Left cardiac atrium (tissue), 4 donors: ENCODE results near the gene GXYLT2. TPM values are rescaled to one million over a fixed set of nuclear protein-coding genes. Genes with fewer than 3 reads are reported as not detected.
A peak's percentile ranks its signal among the peaks of the same experiment; 100 is the strongest.

Experiments used
- ATAC-seq, 2 donors: fragments of 200-7000 bp; cut with Tn5 transposase; one replicate each; pipeline ENCODE4 v1.9.1; 2020; ENCODE audit warnings: mild to moderate bottlenecking in 2 of 2, moderate library complexity in 2 of 2
- DNase-seq: peaks from one replicate; pipeline ENCODE4 v3.0.0-alpha.2; 2020
- intact Hi-C, 2 donors: fragments of 100-400 bp; cut with DNase I; formaldehyde crosslinking; loops; one replicate each; pipeline versions ENCODE4 v1.14.1 to v1.15.1; 2022 to 2023
- total RNA-seq, 2 donors: library from RNA; stranded (reverse); fragmentation: NEBNext Ultra II Directional; extraction: Animal tissue kit (Norgen Biotek cat#: 25700); gene quantifications; one replicate each; pipeline ENCODE4 v1.2.1, GENCODE V29; 2021
- donor health status: DM: no; HTN: yes; CAD: no.
- donor health status: DM: no; HTN: yes; CAD: no; lungs with severe emphysema.
- donor health status: DM: yes; HTN: yes; CAD: no.
- donor health status: Dilated cardiomyopathy.

Gene GXYLT2
- total RNA-seq, 2 donors from 2014 or later: 26.3 to 27.4 TPM

- intact Hi-C loops: loop anchor here in 1 of 2 donors (5.0 kb wide), 1 partner anchor 36 kb away; the partner anchor contains the start of gene PPP4R2
- DNase-seq (peak; percentile 60), ATAC-seq (peak; percentile 84 to 89)
These were observed 73.1 kb downstream of the GXYLT2 start for GRCh38 chr3:72960812-72961518.

GRCh38 chr3:72961752-72962151 lies 73.9 kb downstream of the GXYLT2 start:
- intact Hi-C loops: loop anchor here in 1 of 2 donors (5.0 kb wide), 1 partner anchor 36 kb away; the partner anchor contains the start of gene PPP4R2
- peak in 1 of 2 donors; percentile 48 for ATAC-seq

GRCh38 chr3:72962317-72962716 lies 74.5 kb downstream of the GXYLT2 start:
- intact Hi-C loops: loop anchor here in 1 of 2 donors (5.0 kb wide), 1 partner anchor 35 kb away; the partner anchor contains the start of gene PPP4R2

More at GRCh38 chr3:72961752-72962151, 73.9 kb downstream of the GXYLT2 start:
- DNase-seq: no peak

GRCh38 chr3:72964633-72965032 lies 76.8 kb downstream of the GXYLT2 start:
- no peak for ATAC-seq
- intact Hi-C loops: loop anchor here in 1 of 2 donors (5.0 kb wide), 1 partner anchor 33 kb away; the partner anchor contains the start of gene PPP4R2

More at GRCh38 chr3:72962317-72962716, 74.5 kb downstream of the GXYLT2 start:
- no peak for ATAC-seq
- DNase-seq: no peak

GRCh38 chr3:72968266-72968664 lies 80.4 kb downstream of the GXYLT2 start:
- intact Hi-C loops: no loop called here
- ATAC-seq: no peak
- no peak for DNase-seq

More at GRCh38 chr3:72964633-72965032, 76.8 kb downstream of the GXYLT2 start:
- no peak for DNase-seq

- no peak for DNase-seq
- ATAC-seq: no peak
These were observed 81.9 kb downstream of the GXYLT2 start for GRCh38 chr3:72969766-72970165.

GRCh38 chr3:72970942-72971341 lies 83.1 kb downstream of the GXYLT2 start:
- DNase-seq (no peak), ATAC-seq (no peak)

More at GRCh38 chr3:72969766-72970165, 81.9 kb downstream of the GXYLT2 start:
- intact Hi-C loops: no loop called here

GRCh38 chr3:72972706-72973030 lies 84.8 kb downstream of the GXYLT2 start:
- ATAC-seq (no peak), DNase-seq (no peak)
- intact Hi-C loops: no loop called here

More at GRCh38 chr3:72970942-72971341, 83.1 kb downstream of the GXYLT2 start:
- intact Hi-C loops: no loop called here

- intact Hi-C loops: no loop called here
- ATAC-seq: peak in 1 of 2 donors; percentile 73
- no peak for DNase-seq
These were observed 85.3 kb downstream of the GXYLT2 start for GRCh38 chr3:72973031-72973723.

GRCh38 chr3:72973786-72974185 lies 85.9 kb downstream of the GXYLT2 start:
- intact Hi-C loops: no loop called here
- DNase-seq: no peak
- peak in 1 of 2 donors; percentile 26 for ATAC-seq

- intact Hi-C loops: no loop called here
- ATAC-seq (no peak), DNase-seq (no peak)
These were observed 87.1 kb downstream of the GXYLT2 start for GRCh38 chr3:72974956-72975355.

- intact Hi-C loops: no loop called here
- ATAC-seq (no peak), DNase-seq (no peak)
These were observed 88.5 kb downstream of the GXYLT2 start for GRCh38 chr3:72976281-72976741.

- DNase-seq (no peak), ATAC-seq (no peak)
- intact Hi-C loops: no loop called here
These were observed 89.4 kb downstream of the GXYLT2 start for GRCh38 chr3:72977060-72977808.

GRCh38 chr3:72982609-72983366 lies 94.9 kb downstream of the GXYLT2 start:
- no peak for ATAC-seq
- no peak for DNase-seq
- intact Hi-C loops: no loop called here

- DNase-seq (no peak), ATAC-seq (no peak)
- intact Hi-C loops: no loop called here
These were observed 97.7 kb downstream of the GXYLT2 start for GRCh38 chr3:72985576-72985975.

- DNase-seq (no peak), ATAC-seq (no peak)
- intact Hi-C loops: no loop called here
These were observed 103.0 kb downstream of the GXYLT2 start for GRCh38 chr3:72990701-72991395.

- no peak for ATAC-seq
- intact Hi-C loops: no loop called here
- DNase-seq: no peak
These were observed 103.7 kb downstream of the GXYLT2 start for GRCh38 chr3:72991522-72991921.

GRCh38 chr3:72993391-72993790 lies 105.5 kb downstream of the GXYLT2 start:
- no peak for DNase-seq
- no peak for ATAC-seq
- intact Hi-C loops: no loop called here
